ENCODE results near the gene IGFBP3.

The IGFBP3 gene

GRCh38 chr7:45872116-45873034 is 48.7 kb downstream of the IGFBP3 start:
- no peak for DNase-seq (ENCODE audit: low read depth in 2 of 2)

DNA sequence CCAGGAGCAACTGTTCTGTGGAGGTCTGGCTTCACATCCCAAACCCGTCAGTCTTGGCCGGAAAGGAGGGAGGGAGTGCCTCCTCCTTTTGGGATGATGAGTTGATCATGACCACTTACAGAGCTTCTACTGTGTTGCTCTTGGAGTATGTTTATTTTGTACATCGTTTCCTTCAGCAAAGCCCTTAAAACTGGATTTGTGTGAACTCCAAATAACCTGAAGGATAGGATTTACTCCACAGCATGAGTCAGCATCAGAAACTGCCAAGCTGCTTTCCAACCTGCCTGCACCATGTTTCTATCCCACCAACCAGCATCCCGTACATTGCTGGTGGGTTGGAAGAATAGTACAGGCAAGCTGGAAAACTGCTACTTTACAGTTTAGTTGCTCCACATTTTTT is 51.6 kb downstream of the IGFBP3 start:
- DNase-seq (ENCODE audit: low read depth in 2 of 2) = no peak

- no peak for DNase-seq (ENCODE audit: low read depth in 2 of 2)
These were observed 53.6 kb downstream of the IGFBP3 start for GRCh38 chr7:45867471-45867870.

- no peak for DNase-seq (ENCODE audit: low read depth in 2 of 2)
These were observed 55.3 kb downstream of the IGFBP3 start for GRCh38 chr7:45865594-45866410.

GRCh38 chr7:45863715-45864114 is 57.4 kb downstream of the IGFBP3 start:
- DNase-seq (ENCODE audit: low read depth in 2 of 2) = no peak

All from stimulated activated CD8-positive, alpha-beta memory T cell treated with anti-CD3 and anti-CD28 coated beads, Interleukin-15, amount 100 ng/mL, for 4 hours (primary cell).